H1 (cell line): ENCODE data around the gene NTPCR. TPM values are rescaled to one million over a fixed set of nuclear protein-coding genes. Genes with fewer than 3 reads are reported as not detected.

Experiments
- CTCF ChIA-PET: fragments of 300-600 bp; sonication (Branson Sonifier 250); formaldehyde crosslinking; loops from one replicate; lab custom pipeline; 2021; ENCODE audit not compliant: partially characterized antibody; lab: Charles Lee
- POLR2A ChIA-PET: fragments of 300-600 bp; sonication (Branson Sonifier 250); formaldehyde crosslinking; loops from one replicate; lab custom pipeline; 2021; ENCODE audit warnings: inconsistent platforms; ENCODE audit not compliant: partially characterized antibody; lab: Charles Lee
- DNase-seq, 2 experiments: peaks; one replicate each; pipeline versions ENCODE4 v3.0.0 to v3.0.0-alpha.2; 2010 to 2022; ENCODE audit warnings: low spot score in 2 of 2, low read depth in 1 of 2, mixed read lengths in 1 of 2
- FAIRE-seq: peaks from 2 replicates; lab custom pipeline; 2011; peaks lifted over from hg19 to GRCh38; lab: Jason Lieb, UNC
- H2AFZ ChIP-seq: 2 replicates; pipeline ENCODE4 v1.8.1; 2012; ENCODE audit warnings: low read length, inconsistent platforms
- H2AK5ac ChIP-seq: 2 replicates; pipeline ENCODE4 v1.6.1; 2013; ENCODE audit warnings: low read depth, low read length
- H2BK120ac ChIP-seq: replicated peaks from 2 replicates; pipeline ENCODE3; 2013; ENCODE audit warnings: low read depth, low read length, inconsistent platforms
- H2BK12ac ChIP-seq: 2 replicates; pipeline ENCODE4 v1.6.1; 2013; ENCODE audit warnings: low read depth, low read length
- H2BK15ac ChIP-seq: 2 replicates; pipeline ENCODE4 v1.6.1; 2013; ENCODE audit warnings: low read length
- H2BK20ac ChIP-seq: 2 replicates; pipeline ENCODE4 v1.6.1; 2013; ENCODE audit warnings: low read length
- H2BK5ac ChIP-seq: 2 replicates; pipeline ENCODE4 v1.6.1; 2013; ENCODE audit warnings: low read depth, low read length
- H3K14ac ChIP-seq: 2 replicates; pipeline ENCODE4 v1.6.1; 2013; ENCODE audit warnings: inconsistent platforms; ENCODE audit not compliant: insufficient read length
- H3K18ac ChIP-seq: 2 replicates; pipeline ENCODE4 v1.6.1; 2013; ENCODE audit warnings: low read length; ENCODE audit errors: extremely low read depth
- H3K23ac ChIP-seq: 2 replicates; pipeline ENCODE4 v1.6.1; 2013; ENCODE audit warnings: inconsistent platforms; ENCODE audit not compliant: insufficient read length
- H3K23me2 ChIP-seq: 2 replicates; pipeline ENCODE4 v1.6.1; 2013; ENCODE audit warnings: low read depth, low read length
- H3K27ac ChIP-seq: 2 replicates; pipeline ENCODE4 v1.6.1; 2011; ENCODE audit warnings: low read depth, low read length, inconsistent platforms
- H3K27me3 ChIP-seq, 4 experiments: replicated peaks in 1 of 4; 1 replicate in 1 of 4; 2 replicates in 3 of 4; pipeline versions ENCODE4 v1.6.1 to v1.8.1; 2011 to 2013; ENCODE audit warnings: low read length in 3 of 4, mild to moderate bottlenecking in 3 of 4, inconsistent platforms in 2 of 4, mixed read lengths in 2 of 4, moderate library complexity in 1 of 4; ENCODE audit not compliant: control insufficient read depth in 3 of 4, insufficient read depth in 3 of 4; ENCODE audit errors: extremely low read depth in 1 of 4
- H3K36me3 ChIP-seq, 4 experiments: 2 replicates each; pipeline versions ENCODE4 v1.6.1 to v1.8.1; 2011 to 2013; ENCODE audit warnings: mild to moderate bottlenecking in 4 of 4, low read length in 3 of 4, moderate library complexity in 2 of 4, control low read depth in 1 of 4, inconsistent platforms in 1 of 4; ENCODE audit not compliant: insufficient read depth in 4 of 4, control insufficient read depth in 2 of 4
- H3K4ac ChIP-seq: replicated peaks from 2 replicates; pipeline ENCODE3; 2013; ENCODE audit warnings: low read length, low read depth, mixed read lengths, inconsistent platforms; ENCODE audit not compliant: insufficient read length
- H3K4me1 ChIP-seq, 4 experiments: replicated peaks in 1 of 4; 1 replicate in 1 of 4; 2 replicates in 3 of 4; pipeline versions ENCODE4 v1.6.1 to v1.8.1; 2011 to 2013; ENCODE audit warnings: low read length in 3 of 4, inconsistent platforms in 2 of 4, mixed read lengths in 1 of 4; ENCODE audit not compliant: insufficient read depth in 4 of 4, control insufficient read depth in 3 of 4
- H3K4me2 ChIP-seq, 2 experiments: 2 replicates each; pipeline versions ENCODE4 v1.6.1 to v1.8.1; 2011 to 2013; ENCODE audit warnings: low read depth in 2 of 2, low read length in 2 of 2, control low read depth in 1 of 2, inconsistent platforms in 1 of 2, mild to moderate bottlenecking in 1 of 2; ENCODE audit not compliant: insufficient read depth in 1 of 2
- H3K4me3 ChIP-seq, 4 experiments: fragments of 200-600, 300-600 bp in 1 of 4; sonication (generic), shearing (Covaris generic), sonication (Bioruptor Twin) in 1 of 4; 2 replicates each; pipeline versions ENCODE4 v1.5.1 to v1.8.1; 2011 to 2016; ENCODE audit warnings: low read length in 4 of 4, low read depth in 3 of 4, control low read depth in 2 of 4, inconsistent platforms in 2 of 4, mild to moderate bottlenecking in 2 of 4, mixed read lengths in 1 of 4, moderate library complexity in 1 of 4; ENCODE audit not compliant: insufficient read depth in 2 of 4; ENCODE audit errors: extremely low read depth in 1 of 4
- H3K56ac ChIP-seq: replicated peaks from 2 replicates; pipeline ENCODE3; 2013; ENCODE audit warnings: low read depth, mild to moderate bottlenecking, mixed read lengths, low read length, inconsistent platforms; ENCODE audit not compliant: insufficient read length
- H3K79me1 ChIP-seq: 2 replicates; pipeline ENCODE4 v1.6.1; 2013; ENCODE audit warnings: low read depth, low read length, control low read depth
- H3K79me2 ChIP-seq, 2 experiments: 2 replicates each; pipeline versions ENCODE4 v1.6.1 to v1.8.1; 2012 to 2013; ENCODE audit warnings: low read length in 2 of 2, mild to moderate bottlenecking in 2 of 2, inconsistent platforms in 1 of 2; ENCODE audit not compliant: insufficient read depth in 2 of 2, control insufficient read depth in 1 of 2
- H3K9ac ChIP-seq, 4 experiments: replicated peaks in 1 of 4; 1 replicate in 1 of 4; 2 replicates in 3 of 4; pipeline versions ENCODE4 v1.6.1 to v1.8.1; 2011 to 2013; ENCODE audit warnings: low read depth in 3 of 4, low read length in 3 of 4, control low read depth in 2 of 4, mild to moderate bottlenecking in 2 of 4, moderate library complexity in 2 of 4, inconsistent platforms in 1 of 4; ENCODE audit errors: extremely low read depth in 1 of 4
- H3K9me3 ChIP-seq, 2 experiments: 2 replicates each; pipeline versions ENCODE4 v1.6.1 to v1.8.1; 2012 to 2013; ENCODE audit warnings: mild to moderate bottlenecking in 2 of 2, moderate library complexity in 2 of 2, control low read depth in 1 of 2, inconsistent platforms in 1 of 2, low read depth in 1 of 2, low read length in 1 of 2, mixed read lengths in 1 of 2; ENCODE audit not compliant: insufficient read depth in 2 of 2
- H4K20me1 ChIP-seq, 2 experiments: replicated peaks in 1 of 2; 2 replicates each; pipeline versions ENCODE3 to v1.8.1; 2011 to 2013; ENCODE audit warnings: inconsistent platforms in 2 of 2, low read length in 2 of 2, mild to moderate bottlenecking in 1 of 2; ENCODE audit not compliant: insufficient read depth in 2 of 2, control insufficient read depth in 1 of 2
- H4K5ac ChIP-seq: 2 replicates; pipeline ENCODE4 v1.6.1; 2013; ENCODE audit warnings: low read length, low read depth, mixed read lengths, inconsistent platforms; ENCODE audit not compliant: insufficient read length
- H4K8ac ChIP-seq: 2 replicates; pipeline ENCODE4 v1.8.0; 2013; ENCODE audit warnings: mild to moderate bottlenecking, moderate library complexity, low read length, inconsistent platforms; ENCODE audit not compliant: insufficient read depth; ENCODE audit errors: extremely low read depth
- H4K91ac ChIP-seq: replicated peaks from 2 replicates; pipeline ENCODE3; 2013; ENCODE audit warnings: low read length, mixed read lengths, inconsistent platforms; ENCODE audit not compliant: insufficient read length
- EGR1 ChIP-seq: IDR thresholded peaks from 2 replicates; pipeline ENCODE4 v1.6.1; 2011; ENCODE audit warnings: low read depth, low read length, borderline replicate concordance
- EP300 ChIP-seq, 2 experiments: IDR thresholded peaks; 1 replicate in 1 of 2; 2 replicates in 1 of 2; pipeline ENCODE4 v1.6.1; 2011 to 2012; ENCODE audit warnings: low read depth in 2 of 2, low read length in 2 of 2, mild to moderate bottlenecking in 2 of 2, borderline replicate concordance in 1 of 2, inconsistent platforms in 1 of 2, moderate library complexity in 1 of 2
- JUN ChIP-seq: IDR thresholded peaks from 2 replicates; pipeline ENCODE4 v1.6.1; 2011; ENCODE audit warnings: low read depth, mild to moderate bottlenecking, improper control_type of control experiment, low read length
- KDM5A ChIP-seq: fragments of 200-600 bp; IDR thresholded peaks from 2 replicates; pipeline ENCODE4 v1.7.1; 2012; ENCODE audit warnings: mild to moderate bottlenecking, low read length, inconsistent platforms, mixed read lengths
- NRF1 ChIP-seq: IDR thresholded peaks from 2 replicates; pipeline ENCODE4 v1.6.1; 2011; ENCODE audit warnings: mild to moderate bottlenecking, low read depth, low read length, improper control_type of control experiment
- SIN3A ChIP-seq, 2 experiments: IDR thresholded peaks in 1 of 2; conservative IDR thresholded peaks in 1 of 2; 2 replicates each; pipeline ENCODE4 v1.6.1; 2011 to 2012; ENCODE audit warnings: low read length in 2 of 2, improper control_type of control experiment in 1 of 2, low read depth in 1 of 2, mild to moderate bottlenecking in 1 of 2
- SP1 ChIP-seq: IDR thresholded peaks from 2 replicates; pipeline ENCODE4 v1.6.1; 2011; ENCODE audit warnings: low read depth, low read length
- TCF12 ChIP-seq: IDR thresholded peaks from 2 replicates; pipeline ENCODE4 v1.6.1; 2011; ENCODE audit warnings: low read depth, mild to moderate bottlenecking, low read length
- YY1 ChIP-seq: IDR thresholded peaks from 2 replicates; pipeline ENCODE4 v1.6.1; 2011; ENCODE audit warnings: low read depth, mild to moderate bottlenecking, low read length
- ZNF274 ChIP-seq: IDR thresholded peaks from 2 replicates; pipeline ENCODE4 v1.7.0; 2012; ENCODE audit warnings: low read length, borderline replicate concordance; ENCODE audit errors: extremely low read depth
- WGBS, 2 experiments: shearing (Covaris generic) in 1 of 2; methylation state at CpG; one replicate each; pipeline versions ENCODE4 v1.1.6 to v1.1.7; 2013 to 2015; ENCODE audit warnings: low lambda C conversion rate in 2 of 2, mixed read lengths in 2 of 2, inconsistent platforms in 1 of 2, low coverage in 1 of 2, missing lambda C conversion rate in 1 of 2; ENCODE audit not compliant: insufficient replicate concordance in 2 of 2, insufficient coverage in 1 of 2, insufficient read length in 1 of 2; ENCODE audit errors: extremely low coverage in 1 of 2, missing lambda C conversion rate in 1 of 2; 5-methylcytosine and 5-hydroxymethylcytosine counted together
- polyA plus RNA-seq, 7 experiments: library from polyadenylated mRNA; depleted of rRNA in 3 of 7; stranded (reverse) in 5 of 7; unstranded in 2 of 7; fragments of >200 nt in 5 of 7; fragments of 200-250 nt in 2 of 7; gene quantifications; 1 replicate in 5 of 7; 2 replicates in 1 of 7; 4 replicates in 1 of 7; pipeline versions ENCODE4 v1.2.1 to v1.2.3, GENCODE V29; 2011 to 2013; ENCODE audit warnings: missing spikeins in 2 of 7, mixed read lengths in 2 of 7
- total RNA-seq: library from RNA; stranded (reverse); fragmentation: NEBNext Ultra II Directional; extraction: Animal tissue kit (Norgen Biotek cat#: 25700); gene quantifications from 2 replicates; pipeline ENCODE4 v1.2.1, GENCODE V29; 2021
- TF ChIP-seq, protein P1 (sequence below): IDR thresholded peaks from 2 replicates; pipeline ENCODE4 v1.6.1; 2012; ENCODE audit warnings: inconsistent platforms
- TF ChIP-seq, protein P2 (sequence below): IDR thresholded peaks from 2 replicates; pipeline ENCODE4 v1.6.1; 2012; ENCODE audit warnings: inconsistent platforms

Gene NTPCR
- total and polyA plus RNA-seq, 2 of the 8 experiments (the other 6 are each of a cell fraction or from before 2014, with no cell fraction given): 22.6 to 73.1 TPM

DNA sequence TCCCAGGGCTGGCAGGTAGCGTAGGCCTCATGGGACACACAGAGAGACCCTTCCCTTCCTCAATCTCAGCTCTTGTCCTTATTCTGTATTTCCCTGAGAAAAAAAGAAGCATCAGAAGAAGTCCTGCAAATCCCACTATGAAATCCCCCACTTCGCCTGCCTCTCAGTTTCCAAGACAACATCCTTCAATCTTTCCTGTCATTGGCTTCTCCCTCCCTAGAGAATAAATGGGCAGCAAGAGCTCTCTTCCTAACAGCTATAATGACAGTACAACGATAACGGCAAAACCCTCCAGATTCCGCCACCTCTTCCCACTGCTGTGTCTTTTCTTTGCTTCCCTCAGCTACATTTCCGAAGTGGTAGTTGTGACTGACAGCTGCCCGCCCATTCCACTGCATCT lies 41.6 kb upstream of the NTPCR start:
- no peak overlapping the region for H4K5ac ChIP-seq
- DNase-seq (no peak), FAIRE-seq (no peak)
- H2BK12ac ChIP-seq: no peak overlapping the region
- peaks cover 0 to 10% (median under 1%) of the 10 kb centered on the region in 4 experiments; a peak in 4 of 7 replicates for H3K4me1 ChIP-seq
- H3K23ac ChIP-seq: no peak overlapping the region
- no peak overlapping the region for H3K14ac ChIP-seq
- H4K20me1 ChIP-seq: no peaks in the 10 kb centered on the region
- WGBS, 2 experiments: 88% methylated on average over 7 of the region's 7 CpGs; no CpG with 5 or more reads in 1 of the 2 experiments
- no peaks in the 10 kb centered on the region for H3K36me3 ChIP-seq
- no peak overlapping the region for H3K56ac ChIP-seq
- no peak overlapping the region for H3K4me2 ChIP-seq
- no peak overlapping the region for H2BK120ac ChIP-seq
- H2BK5ac ChIP-seq: no peak overlapping the region
- H3K79me1 ChIP-seq: no peaks in the 10 kb centered on the region
- CTCF ChIA-PET: interaction anchor here (0.7 to 1.2 kb wide), 2 partner anchors 272 to 1216 kb away, joined by 3 read pairs; no protein-coding TSS in a partner anchor
- H3K9me3 ChIP-seq: no peaks in the 10 kb centered on the region
- H3K9ac ChIP-seq: no peak overlapping the region; a peak in 1 of 7 replicates
- H3K27me3 ChIP-seq: no peaks in the 10 kb centered on the region
- H3K18ac ChIP-seq: no peak overlapping the region
- H2AK5ac ChIP-seq: no peak overlapping the region
- H2AFZ ChIP-seq: no peak overlapping the region
- H2BK20ac ChIP-seq: no peak overlapping the region
- H2BK15ac ChIP-seq: no peak overlapping the region
- H3K79me2 ChIP-seq: no peaks in the 10 kb centered on the region
- no peaks in the 10 kb centered on the region for H3K23me2 ChIP-seq
- H4K91ac ChIP-seq: no peak overlapping the region
- no peak overlapping the region for H3K27ac ChIP-seq
- H3K4ac ChIP-seq: no peak overlapping the region
- H3K4me3 ChIP-seq: no peak overlapping the region
- POLR2A ChIA-PET: interaction anchor here (0.8 kb wide), 1 partner anchor 16 kb away, joined by 4 read pairs; no protein-coding TSS in a partner anchor
- no peak for TF ChIP-seq ZNF274
- no peak for TF ChIP-seq NRF1
- no peak for TF ChIP-seq TCF12
- no peak for TF ChIP-seq SIN3A (conservative IDR thresholded peaks at IDR 0.05 in 1 of 2, IDR thresholded peaks at IDR 0.05 in 1 of 2; ENCODE audit: low read depth in 1 of 2, low read length in 2 of 2)
- TF ChIP-seq, protein P1, sequence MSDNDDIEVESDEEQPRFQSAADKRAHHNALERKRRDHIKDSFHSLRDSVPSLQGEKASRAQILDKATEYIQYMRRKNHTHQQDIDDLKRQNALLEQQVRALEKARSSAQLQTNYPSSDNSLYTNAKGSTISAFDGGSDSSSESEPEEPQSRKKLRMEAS: no peak
- no peak for TF ChIP-seq YY1
- TF ChIP-seq SP1: no peak
- no peak for TF ChIP-seq JUN
- TF ChIP-seq EGR1: no peak
- no peak for TF ChIP-seq KDM5A
- TF ChIP-seq EP300 (IDR thresholded peaks at IDR 0.05; ENCODE audit: borderline replicate concordance in 1 of 2, low read depth in 2 of 2, low read length in 2 of 2): no peak
- TF ChIP-seq, protein P2, sequence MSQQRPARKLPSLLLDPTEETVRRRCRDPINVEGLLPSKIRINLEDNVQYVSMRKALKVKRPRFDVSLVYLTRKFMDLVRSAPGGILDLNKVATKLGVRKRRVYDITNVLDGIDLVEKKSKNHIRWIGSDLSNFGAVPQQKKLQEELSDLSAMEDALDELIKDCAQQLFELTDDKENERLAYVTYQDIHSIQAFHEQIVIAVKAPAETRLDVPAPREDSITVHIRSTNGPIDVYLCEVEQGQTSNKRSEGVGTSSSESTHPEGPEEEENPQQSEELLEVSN: no peak
- no peak overlapping the region for H4K8ac ChIP-seq
